GM12878 (cell line): Measurements from ENCODE around the gene RCVRN. TPM values are rescaled to one million over a fixed set of nuclear protein-coding genes. Genes with fewer than 3 reads are reported as not detected.

Experiments
- ATAC-seq: fragments of 200-7000 bp; cut with Tn5 transposase; 3 replicates; pipeline ENCODE4 v1.9.1; 2020; ENCODE audit warnings: mild to moderate bottlenecking, moderate library complexity
- BruUV-seq: library from RNA; stranded (reverse); fragments of 400-500 nt; replicated peaks from 2 replicates; lab custom pipeline; 2021; lab: Mats Ljungman, UMichigan
- CTCF ChIA-PET: fragments of 300-600 bp; sonication (Branson Sonifier 250); formaldehyde crosslinking; extraction: SDS; loops from one replicate; lab custom pipeline; 2021; ENCODE audit warnings: inconsistent platforms; lab: Yijun Ruan, JAX
- POLR2A ChIA-PET: fragments of 350-600 bp; formaldehyde crosslinking; extraction: SDS; loops from one replicate; lab custom pipeline; 2021; ENCODE audit warnings: inconsistent platforms; lab: Charles Lee
- RAD21 ChIA-PET: fragments of 300-600 bp; sonication (Branson Sonifier 250); formaldehyde crosslinking; loops from one replicate; lab custom pipeline; 2023; ENCODE audit warnings: antibody characterized with exemption; ENCODE audit not compliant: unreplicated experiment; lab: Charles Lee
- SMC1A ChIA-PET: fragments of 300-600 bp; sonication (Branson Sonifier 250); formaldehyde crosslinking; loops from one replicate; lab custom pipeline; 2023; ENCODE audit not compliant: unreplicated experiment, uncharacterized antibody; lab: Charles Lee
- DNase-seq: peaks from one replicate; pipeline ENCODE4 v3.0.0-alpha.2; 2011; ENCODE audit warnings: low read depth, low spot score
- FAIRE-seq: peaks from 3 replicates; lab custom pipeline; 2011; peaks lifted over from hg19 to GRCh38; lab: Jason Lieb, UNC
- H2AFZ ChIP-seq: 2 replicates; pipeline ENCODE4 v1.6.0; 2011; ENCODE audit warnings: low read depth, low read length, control low read depth; ENCODE audit not compliant: control insufficient read depth
- H3K27ac ChIP-seq: 2 replicates; pipeline ENCODE4 v1.5.1; 2011; ENCODE audit warnings: control low read depth; ENCODE audit not compliant: control insufficient read depth, insufficient read depth
- H3K27me3 ChIP-seq, 2 experiments: replicated peaks in 1 of 2; 2 replicates each; pipeline versions ENCODE4 v1.6.0 to v1.6.1; 2011; ENCODE audit warnings: low read length in 1 of 2; ENCODE audit not compliant: control insufficient read depth in 2 of 2, insufficient read depth in 2 of 2
- H3K36me3 ChIP-seq, 2 experiments: 2 replicates each; pipeline ENCODE4 v1.5.1; 2011; ENCODE audit warnings: low read length in 1 of 2; ENCODE audit not compliant: control insufficient read depth in 2 of 2, insufficient read depth in 2 of 2
- H3K4me1 ChIP-seq: 2 replicates; pipeline ENCODE4 v1.6.1; 2011; ENCODE audit warnings: mild to moderate bottlenecking, low read length, moderate library complexity, mixed read lengths; ENCODE audit not compliant: control insufficient read depth, insufficient read depth
- H3K4me2 ChIP-seq: 2 replicates; pipeline ENCODE4 v1.6.0; 2011; ENCODE audit warnings: control low read depth; ENCODE audit not compliant: control insufficient read depth, insufficient read depth
- H3K4me3 ChIP-seq: fragments of 200-600 bp; sonication (generic); 2 replicates; pipeline ENCODE4 v1.5.1; 2016
- H3K79me2 ChIP-seq: 2 replicates; pipeline ENCODE4 v1.6.0; 2011; ENCODE audit warnings: low read length; ENCODE audit not compliant: control insufficient read depth, insufficient read depth
- H3K9ac ChIP-seq: 2 replicates; pipeline ENCODE4 v1.8.0; 2011; ENCODE audit warnings: low read length, control low read depth, mixed read lengths; ENCODE audit not compliant: control insufficient read depth, insufficient read depth
- H3K9me3 ChIP-seq: replicated peaks from 3 replicates; pipeline ENCODE4 v1.5.1; 2011; ENCODE audit warnings: mild to moderate bottlenecking, low read length; ENCODE audit not compliant: control insufficient read depth, insufficient read depth
- H4K20me1 ChIP-seq: 2 replicates; pipeline ENCODE4 v1.6.0; 2011; ENCODE audit not compliant: control insufficient read depth, insufficient read depth
- ATF7 ChIP-seq: fragments of 450-650 bp; IDR thresholded peaks from 2 replicates; pipeline ENCODE4 v1.6.1; 2016; ENCODE audit warnings: low read depth, mild to moderate bottlenecking
- BHLHE40 ChIP-seq, 2 experiments: fragments of 450-650 bp in 1 of 2; IDR thresholded peaks; 2 replicates each; pipeline ENCODE4 v1.6.1; 2011 to 2017; ENCODE audit warnings: low read depth in 2 of 2, borderline replicate concordance in 1 of 2, improper control_type of control experiment in 1 of 2, low read length in 1 of 2, mild to moderate bottlenecking in 1 of 2
- RELA ChIP-seq: fragments of 450-650 bp; IDR thresholded peaks from 2 replicates; pipeline ENCODE4 v1.8.0; 2014; ENCODE audit warnings: borderline replicate concordance; ENCODE audit not compliant: partially characterized antibody
- SPI1 ChIP-seq: IDR thresholded peaks from 2 replicates; pipeline ENCODE4 v1.6.1; 2011; ENCODE audit warnings: low read depth, mild to moderate bottlenecking, low read length, moderate library complexity, borderline replicate concordance; ENCODE audit not compliant: insufficient read depth
- ZNF592 ChIP-seq: fragments of 450-650 bp; IDR thresholded peaks from 2 replicates; pipeline ENCODE4 v1.6.1; 2017; ENCODE audit warnings: mild to moderate bottlenecking, moderate library complexity
- WGBS: methylation state at CpG from one replicate; pipeline ENCODE4 v1.1.6; 2016; ENCODE audit warnings: low lambda C conversion rate; ENCODE audit not compliant: insufficient replicate concordance, insufficient coverage; ENCODE audit errors: missing lambda C conversion rate; 5-methylcytosine and 5-hydroxymethylcytosine counted together
- in situ Hi-C: fragments of 300-500 bp; cut with MboI; formaldehyde crosslinking; loops from 9 replicates; pipeline ENCODE4 v1.14.3; 2018; ENCODE audit warnings: mixed read lengths
- intact Hi-C: fragments of 100-400 bp; cut with micrococcal nuclease; formaldehyde crosslinking; loops from one replicate; pipeline ENCODE4 v1.14.2; 2022; ENCODE audit not compliant: unreplicated experiment
- polyA plus RNA-seq, 11 experiments: library from polyadenylated mRNA; depleted of rRNA in 4 of 11; unstranded in 6 of 11; stranded (reverse) in 5 of 11; fragments of >200 nt; fragmentation: Nextera tagmentation in 4 of 11; fragmentation: Illumina TruSeq in 1 of 11; extraction: Ambion mirVana in 4 of 11; extraction: Trizol in 1 of 11; gene quantifications; 1 replicate in 1 of 11; 2 replicates in 10 of 11; pipeline versions ENCODE4 v1.2.1 to v1.2.3, GENCODE V29; 2011 to 2016; ENCODE audit warnings: inconsistent platforms in 2 of 11, missing spikeins in 2 of 11, low read depth in 1 of 11
- total RNA-seq, 4 experiments: library from RNA; depleted of rRNA in 3 of 4; stranded (reverse); fragments of >200 nt in 3 of 4; fragmentation: Illumina TruSeq in 1 of 4; extraction: Trizol in 1 of 4; gene quantifications; 2 replicates each; pipeline versions ENCODE4 v1.2.1 to v1.2.3, GENCODE V29; 2013 to 2021

RCVRN gene
- total and polyA plus RNA-seq, 10 of the 15 experiments (the other 5 are each of a cell fraction or from before 2014, with no cell fraction given) = 0.07 to 0.23 (median 0.14) TPM; not detected in 6

GRCh38 chr17:9943343-9943742, 38.3 kb upstream of the RCVRN start (continued):
- TF ChIP-seq ZNF592 (no peak), ATF7 (no peak), RELA (no peak), BHLHE40 (IDR thresholded peaks at IDR 0.05; ENCODE audit: borderline replicate concordance in 1 of 2, low read depth in 2 of 2, low read length in 1 of 2) (no peak)

GRCh38 chr17:9942885-9943284, 37.8 kb upstream of the RCVRN start:
- Histone ChIP-seq H4K20me1 (no peaks in the 10 kb centered on the region), H3K36me3 (no peaks in the 10 kb centered on the region; a peak in 1 of 4 replicates), H3K27me3 (no peaks in the 10 kb centered on the region), H3K4me2 (no peak overlapping the region)
- SMC1A ChIA-PET = interaction anchor here (0.6 kb wide), 1 partner anchor 75 kb away, joined by 3 read pairs; no protein-coding TSS in a partner anchor
- RAD21 ChIA-PET = no interaction called here
- CTCF ChIA-PET = no interaction called here
- POLR2A ChIA-PET = no interaction called here
- no TSS peak for BruUV-seq
- no peak for TF ChIP-seq SPI1
- TF ChIP-seq, all 136 proteins: peak for 0
- H3K79me2 ChIP-seq = no peaks in the 10 kb centered on the region
- H3K27ac ChIP-seq = no peak overlapping the region
- ATAC-seq = no peak
- FAIRE-seq = no peak
- peaks cover 2% of the 10 kb centered on the region; the same call in 1 of the 3 replicates for H3K9me3 ChIP-seq
- WGBS = 71% methylated on average over 13 of the region's 13 CpGs
- H2AFZ ChIP-seq = no peak overlapping the region
- H3K4me3 ChIP-seq = no peak overlapping the region
- no peaks in the 10 kb centered on the region for H3K4me1 ChIP-seq
- intact Hi-C loops = no loop called here
- in situ Hi-C loops = no loop called here
- no peak for DNase-seq
- no peak overlapping the region for H3K9ac ChIP-seq
